HAP-1 (cell line): ENCODE results near the gene SLC16A10.
"Not testable (repeated sequence)": the region's sequence is repeated elsewhere in the genome, so short reads cannot be mapped to it uniquely, and the experiment has no call there.

ENCODE experiments used
- DNase-seq, 2 experiments: peaks; one replicate each; pipeline ENCODE4 v3.0.0-alpha.2; 2016 to 2020; ENCODE audit warnings: low spot score in 2 of 2
- H3K27me3 ChIP-seq: fragments of 250-450 bp; sonication (Bioruptor Pico); 2 replicates; pipeline ENCODE4 v1.5.1; 2020; ENCODE audit warnings: low read depth, mild to moderate bottlenecking, moderate library complexity
- H3K36me3 ChIP-seq: fragments of 250-450 bp; sonication (Bioruptor Pico); replicated peaks from 2 replicates; pipeline ENCODE4 v1.5.1; 2020; ENCODE audit warnings: mild to moderate bottlenecking
- H3K4me1 ChIP-seq: fragments of 250-450 bp; sonication (Bioruptor Pico); 2 replicates; pipeline ENCODE4 v1.5.1; 2020; ENCODE audit warnings: mild to moderate bottlenecking
- H3K4me3 ChIP-seq: fragments of 250-450 bp; sonication (Bioruptor Pico); 2 replicates; pipeline ENCODE4 v1.5.1; 2020; ENCODE audit warnings: mild to moderate bottlenecking, moderate library complexity
- H3K9me3 ChIP-seq: fragments of 250-450 bp; sonication (Bioruptor Pico); 2 replicates; pipeline ENCODE4 v1.5.1; 2020; ENCODE audit warnings: mild to moderate bottlenecking, moderate library complexity
- in situ Hi-C: fragments of 300-500 bp; cut with MboI; formaldehyde crosslinking; loops from 3 replicates; pipeline ENCODE4 v1.14.3; 2020; ENCODE audit warnings: low sequenced_read_pairs, inconsistent platforms, mixed read lengths

SLC16A10 gene

DNA sequence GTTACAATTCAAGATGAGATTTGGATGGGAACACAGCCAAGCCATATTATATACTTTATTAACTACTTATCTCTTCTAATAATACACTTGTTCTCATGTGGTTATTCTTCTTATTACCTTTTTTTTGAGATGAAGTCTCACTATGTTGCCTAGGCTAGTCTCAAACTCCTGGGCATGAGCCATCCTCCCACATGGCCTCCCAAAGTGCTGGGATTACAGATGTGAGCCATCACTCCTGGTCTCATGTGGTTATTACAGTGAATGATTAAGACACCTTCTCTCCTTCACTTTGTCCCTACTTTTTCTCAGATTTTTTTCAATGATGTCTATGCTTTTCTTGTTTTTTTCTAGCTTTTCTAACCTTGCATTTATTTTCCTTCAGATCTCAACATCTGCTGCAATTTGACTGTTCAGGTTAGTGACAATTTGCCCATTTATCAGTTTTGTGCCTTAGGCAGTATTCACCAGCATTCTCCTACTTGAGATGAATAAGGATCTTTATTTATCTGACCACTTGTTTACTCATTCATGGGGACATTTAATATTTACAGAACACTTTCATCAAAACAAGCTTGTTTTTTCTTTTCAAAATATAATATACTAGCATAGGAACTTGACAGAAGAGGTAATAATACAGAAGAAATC lies 105.7 kb downstream of the SLC16A10 start:
- Histone ChIP-seq H3K9me3 (0 out of 2 replicates have a peak, but pooled peaks cover 3% of the 10 kb centered on the region), H3K4me1 (no peaks in the 10 kb centered on the region), H3K36me3 (no peaks in the 10 kb centered on the region), H3K27me3 (no peaks in the 10 kb centered on the region), H3K4me3 (no peak overlapping the region)
- in situ Hi-C loops: no loop called here
- DNase-seq: no peak

DNA sequence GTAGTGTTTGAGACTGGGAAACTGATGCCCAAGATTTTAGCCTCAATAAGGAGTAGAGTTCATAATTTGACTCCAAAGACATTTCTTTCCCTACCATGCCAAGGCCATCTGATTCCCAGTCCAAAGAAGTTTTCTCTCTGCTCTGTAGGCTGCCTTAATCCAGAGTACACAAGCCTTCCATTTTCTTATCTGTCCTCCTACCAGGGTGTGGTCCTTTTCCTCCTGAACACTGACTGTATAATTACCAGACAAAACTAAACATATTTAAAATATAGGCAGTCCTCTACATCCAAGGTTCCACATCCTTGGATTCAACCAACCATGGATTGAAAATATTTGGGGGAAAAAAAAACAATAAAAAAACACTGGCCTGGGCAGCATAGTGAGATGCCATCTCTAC lies 108.4 kb downstream of the SLC16A10 start:
- Histone ChIP-seq H3K4me3 (no peak overlapping the region), H3K4me1 (no peaks in the 10 kb centered on the region), H3K9me3 (no peaks in the 10 kb centered on the region), H3K27me3 (no peaks in the 10 kb centered on the region), H3K36me3 (no peaks in the 10 kb centered on the region)
- DNase-seq: no peak
- in situ Hi-C loops: no loop called here

DNA sequence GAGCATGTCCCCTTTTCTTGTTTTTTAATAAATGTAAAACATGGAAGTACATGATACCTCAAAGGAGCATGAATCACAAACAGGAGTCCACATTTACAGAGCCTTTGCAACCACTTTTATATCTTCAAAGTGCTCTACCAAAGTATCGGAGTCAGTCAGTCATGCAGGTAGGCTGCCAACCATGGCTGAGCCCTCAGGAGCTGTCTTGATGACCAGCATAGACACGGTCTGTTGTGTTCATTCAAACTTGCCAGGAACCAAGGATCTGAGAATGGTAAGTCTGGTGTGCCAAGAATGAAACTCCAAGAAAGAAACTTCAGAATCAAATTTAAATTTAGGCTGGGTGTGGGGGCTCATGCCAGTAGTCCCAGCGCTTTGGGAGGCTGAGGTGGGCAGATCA lies 111.5 kb downstream of the SLC16A10 start:
- in situ Hi-C loops: no loop called here
- Histone ChIP-seq H3K4me3 (no peak overlapping the region), H3K9me3 (no peaks in the 10 kb centered on the region), H3K36me3 (no peaks in the 10 kb centered on the region; the same call in 1 of the 2 replicates), H3K27me3 (no peaks in the 10 kb centered on the region), H3K4me1 (peaks cover 2% of the 10 kb centered on the region)
- no peak for DNase-seq

DNA sequence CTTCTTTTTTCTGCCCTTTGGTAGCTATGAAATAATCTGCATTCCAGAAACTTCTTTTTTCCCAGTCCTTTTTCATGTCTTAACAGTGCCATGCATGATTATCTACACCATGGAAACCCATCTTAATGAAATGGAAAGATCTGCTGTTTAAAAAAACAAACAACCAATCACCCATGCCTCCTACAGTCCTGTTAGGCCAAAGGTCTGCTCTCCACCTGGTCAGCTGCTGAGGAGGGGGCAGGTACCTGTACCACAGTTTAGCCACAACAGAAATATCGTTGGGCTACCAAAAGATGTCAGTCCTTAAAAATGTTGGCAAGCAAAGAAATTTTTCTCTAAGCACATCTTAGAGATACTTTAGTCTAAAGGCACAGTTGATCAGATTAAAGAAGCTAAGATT lies 112.6 kb downstream of the SLC16A10 start:
- Histone ChIP-seq H3K4me3 (no peak overlapping the region), H3K27me3 (no peaks in the 10 kb centered on the region), H3K9me3 (no peaks in the 10 kb centered on the region), H3K36me3 (no peaks in the 10 kb centered on the region; the same call in 1 of the 2 replicates), H3K4me1 (peaks cover 13% of the 10 kb centered on the region)
- in situ Hi-C loops: no loop called here
- DNase-seq: no peak

DNA sequence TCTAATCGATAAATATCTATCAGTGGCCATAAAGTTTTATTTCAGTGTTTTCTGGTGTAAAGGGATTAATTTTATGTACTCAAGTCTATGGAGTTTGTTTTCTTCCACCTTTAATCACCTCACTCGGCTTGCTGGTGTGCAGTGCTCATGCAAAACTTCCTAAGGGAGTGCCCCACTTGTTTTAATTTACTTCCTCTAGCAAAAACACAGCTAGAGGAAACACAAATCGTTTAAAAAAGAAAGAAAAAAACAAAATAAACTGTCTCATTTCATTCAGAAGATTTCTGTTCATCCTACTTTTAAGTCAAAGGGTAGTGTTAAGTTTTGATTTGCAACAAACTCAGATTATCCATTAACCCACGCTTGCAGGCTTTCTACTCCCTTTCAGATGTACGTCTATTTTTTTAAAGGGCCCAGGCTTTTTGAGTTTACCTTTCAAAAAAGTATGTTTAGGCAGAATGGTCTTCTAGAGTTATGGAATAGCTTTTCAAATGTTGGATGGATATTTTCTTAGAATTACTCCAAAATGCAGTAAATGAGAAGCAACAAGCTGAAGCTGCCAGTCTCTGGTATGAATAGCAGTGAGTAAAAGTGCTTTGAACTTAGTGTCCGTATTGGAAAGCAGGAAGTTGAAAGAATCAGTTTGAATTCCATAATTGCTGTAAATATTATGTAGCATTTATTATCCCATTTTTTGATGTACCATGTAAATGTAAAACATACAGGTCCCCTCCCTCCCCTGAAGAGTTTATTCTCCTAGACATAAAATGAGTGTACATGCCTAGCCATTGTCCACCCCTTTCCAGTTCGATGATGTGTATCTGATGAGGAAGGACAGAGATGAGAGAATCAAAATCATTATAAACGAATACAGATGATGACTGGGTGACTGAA lies 113.3 kb downstream of the SLC16A10 start:
- Histone ChIP-seq H3K27me3 (no peaks in the 10 kb centered on the region), H3K4me3 (no peak overlapping the region), H3K4me1 (peaks cover 20% of the 10 kb centered on the region), H3K9me3 (no peaks in the 10 kb centered on the region), H3K36me3 (no peaks in the 10 kb centered on the region; the same call in 1 of the 2 replicates)
- DNase-seq: no peak
- in situ Hi-C loops: no loop called here

DNA sequence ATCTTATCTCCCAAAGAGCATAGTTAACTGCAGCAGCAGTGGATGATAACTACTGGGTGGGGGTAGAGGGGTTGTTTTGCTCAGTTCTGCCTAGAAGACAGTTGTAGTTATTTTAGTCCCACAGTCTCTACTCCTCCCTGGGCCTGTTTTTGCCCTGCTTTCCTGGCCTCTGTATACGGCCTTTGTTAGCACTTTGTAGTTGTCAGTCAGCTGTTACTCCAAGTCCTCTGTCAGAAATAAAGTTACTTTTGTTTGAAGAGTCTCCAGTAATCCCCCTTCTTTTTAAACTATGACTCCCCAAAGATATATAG lies 113.9 kb downstream of the SLC16A10 start:
- no peaks in the 10 kb centered on the region for H3K9me3 ChIP-seq
- DNase-seq: no peak
- H3K27me3 ChIP-seq: no peaks in the 10 kb centered on the region
- H3K36me3 ChIP-seq: no peaks in the 10 kb centered on the region; the same call in 1 of the 2 replicates
- in situ Hi-C loops: no loop called here
- H3K4me1 ChIP-seq: peaks cover 21% of the 10 kb centered on the region
- no peak overlapping the region for H3K4me3 ChIP-seq

DNA sequence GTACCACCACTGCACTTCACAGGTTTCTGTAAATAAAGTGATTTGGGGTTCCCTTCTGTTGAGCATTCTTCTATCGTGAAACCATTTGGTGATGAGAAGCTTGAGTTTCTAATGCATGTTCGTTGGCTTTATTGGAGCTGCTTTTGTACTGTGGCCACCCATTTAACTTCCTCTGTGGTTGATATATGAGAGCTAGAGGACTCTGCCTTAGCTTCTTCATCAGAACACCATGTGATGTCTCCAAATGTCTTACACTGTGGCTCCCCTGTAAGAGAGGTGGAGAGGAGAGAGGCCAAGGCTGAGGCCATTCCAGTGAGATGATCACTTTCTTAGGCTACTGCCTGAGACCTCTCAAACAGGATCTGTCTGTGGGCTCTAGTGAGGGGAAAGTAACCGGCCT lies 114.5 kb downstream of the SLC16A10 start:
- in situ Hi-C loops: no loop called here
- no peaks in the 10 kb centered on the region; the same call in 1 of the 2 replicates for H3K36me3 ChIP-seq
- H3K27me3 ChIP-seq: no peaks in the 10 kb centered on the region
- no peak for DNase-seq
- H3K4me1 ChIP-seq: peaks cover 21% of the 10 kb centered on the region
- no peaks in the 10 kb centered on the region for H3K9me3 ChIP-seq
- no peak overlapping the region for H3K4me3 ChIP-seq

DNA sequence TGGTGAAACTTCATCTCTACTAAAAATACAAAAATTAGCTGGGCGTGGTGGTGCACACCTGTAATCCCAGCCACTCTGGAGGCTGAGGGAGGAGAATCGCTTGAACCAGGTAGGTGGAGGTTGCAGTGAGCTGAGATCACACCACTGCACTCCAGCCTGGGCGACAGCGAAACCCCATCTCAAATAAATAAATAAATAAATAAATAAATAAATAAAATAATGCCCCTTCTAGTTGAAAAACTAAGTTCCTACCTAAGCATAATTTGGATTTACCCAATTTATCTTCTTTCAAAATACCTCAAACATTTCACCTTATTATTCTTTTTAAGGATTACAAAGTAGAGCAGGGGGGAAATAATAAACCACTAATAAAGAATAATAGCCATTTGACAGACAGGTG lies 116.2 kb downstream of the SLC16A10 start:
- DNase-seq, in situ Hi-C loops, H3K9me3 ChIP-seq, H3K36me3 ChIP-seq, H3K27me3 ChIP-seq, H3K4me3 ChIP-seq: not testable (repeated sequence)
- peaks cover 21% of the 10 kb centered on the region for H3K4me1 ChIP-seq

DNA sequence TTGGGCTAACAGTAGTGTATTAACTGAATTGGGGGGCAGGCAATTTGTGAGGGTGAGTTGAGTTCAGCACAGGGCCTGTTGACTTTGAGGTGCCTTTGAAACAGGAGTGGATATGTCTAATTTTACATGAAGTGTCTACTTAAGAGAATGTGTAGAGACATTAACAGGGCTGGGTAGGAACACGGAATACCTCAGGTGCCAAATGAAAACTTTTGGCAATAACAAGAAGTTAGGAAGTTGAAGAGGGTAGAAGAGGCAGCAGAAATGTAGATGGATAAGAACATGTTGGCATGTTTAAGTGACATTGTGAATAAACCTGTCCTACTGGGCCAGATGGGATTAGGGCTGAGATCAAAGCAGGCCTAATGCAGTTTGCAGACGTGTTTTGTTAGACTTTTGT lies 117.0 kb downstream of the SLC16A10 start:
- H3K4me3 ChIP-seq: no peak overlapping the region
- peaks cover 21% of the 10 kb centered on the region for H3K4me1 ChIP-seq
- DNase-seq: peak in 1 of 2 experiments; percentile 23
- H3K27me3 ChIP-seq: no peaks in the 10 kb centered on the region
- no peaks in the 10 kb centered on the region for H3K9me3 ChIP-seq
- no peaks in the 10 kb centered on the region; the same call in 1 of the 2 replicates for H3K36me3 ChIP-seq
- in situ Hi-C loops: no loop called here

DNA sequence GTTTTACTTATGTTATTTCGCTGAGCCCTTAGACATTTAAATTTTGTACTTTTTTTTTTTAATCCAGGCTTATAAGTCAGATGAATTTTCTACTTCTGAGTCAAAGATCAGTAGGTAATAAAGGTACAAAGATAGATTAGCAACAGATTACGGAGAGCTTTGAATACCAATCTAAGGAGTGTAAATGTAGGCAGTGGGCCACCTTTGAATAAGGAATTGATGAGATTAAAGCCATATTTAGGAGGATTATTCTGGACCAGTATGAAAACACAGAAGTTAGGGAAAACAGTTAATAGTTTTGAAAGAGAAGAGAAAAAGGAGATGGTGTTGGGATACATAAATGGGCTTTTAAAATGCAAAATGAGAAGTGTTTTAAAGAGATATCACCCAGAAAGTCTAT lies 117.6 kb downstream of the SLC16A10 start:
- in situ Hi-C loops: no loop called here
- Histone ChIP-seq H3K27me3 (no peaks in the 10 kb centered on the region), H3K36me3 (no peaks in the 10 kb centered on the region; the same call in 1 of the 2 replicates), H3K9me3 (no peaks in the 10 kb centered on the region), H3K4me3 (no peak overlapping the region), H3K4me1 (peaks cover 21% of the 10 kb centered on the region)
- peak in 1 of 2 experiments; percentile 77 for DNase-seq

DNA sequence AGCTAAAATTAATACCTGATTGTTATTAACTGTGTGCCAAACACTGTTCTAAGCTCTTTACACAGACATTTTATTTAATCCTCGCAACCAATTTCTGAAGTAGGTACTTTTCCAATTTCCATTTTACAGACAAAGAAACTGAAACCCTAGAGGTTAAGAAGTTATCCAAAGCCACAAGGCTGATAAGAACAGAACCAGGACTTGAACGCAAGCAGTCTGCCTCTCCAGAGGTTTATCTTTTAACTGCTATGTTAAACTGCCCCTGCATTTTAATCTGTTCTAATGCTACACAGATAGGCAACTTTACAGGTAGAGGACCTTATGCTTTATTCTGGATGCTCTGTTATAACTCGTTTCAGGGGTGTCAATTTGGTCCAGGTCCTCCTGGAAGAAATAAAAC lies 118.2 kb downstream of the SLC16A10 start:
- in situ Hi-C loops: no loop called here
- Histone ChIP-seq H3K4me1 (peaks cover 24% of the 10 kb centered on the region), H3K9me3 (no peaks in the 10 kb centered on the region), H3K4me3 (no peak overlapping the region), H3K27me3 (no peaks in the 10 kb centered on the region), H3K36me3 (no peaks in the 10 kb centered on the region; the same call in 1 of the 2 replicates)
- DNase-seq: no peak

DNA sequence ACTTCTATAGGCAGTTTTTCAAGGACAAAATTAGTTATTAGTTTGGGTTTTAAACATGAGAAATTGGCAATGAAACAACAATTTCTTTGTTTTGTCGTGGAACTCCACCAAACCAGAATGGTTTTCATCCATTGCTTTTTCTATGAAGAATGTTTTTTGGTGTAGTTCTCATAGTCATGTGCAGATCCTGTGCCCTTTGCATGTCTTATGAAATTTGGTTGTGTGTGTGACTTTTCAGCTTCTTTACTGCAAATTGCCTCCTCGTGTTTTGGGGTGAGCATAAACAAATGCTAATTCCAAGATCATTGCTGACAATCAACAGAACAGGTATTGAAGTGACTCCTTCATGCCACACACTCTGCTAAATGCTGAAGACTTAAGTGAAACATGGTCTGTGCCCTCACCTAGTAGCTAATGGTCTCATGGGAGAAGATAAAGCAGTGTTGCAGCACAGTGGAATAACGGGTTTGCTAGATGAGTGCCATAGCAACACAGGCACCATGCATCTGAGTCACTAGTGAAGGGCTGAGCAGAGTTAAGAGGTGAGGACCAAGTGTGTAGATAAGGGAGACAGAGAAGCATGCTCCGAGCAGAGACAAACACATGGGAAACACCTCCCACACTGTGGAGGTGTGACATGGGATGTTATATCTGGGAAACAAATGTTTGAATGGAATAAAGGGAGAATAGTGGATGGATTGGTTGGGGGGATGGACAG lies 120.0 kb downstream of the SLC16A10 start:
- no peaks in the 10 kb centered on the region for H3K27me3 ChIP-seq
- H3K9me3 ChIP-seq: no peaks in the 10 kb centered on the region
- peaks cover 24% of the 10 kb centered on the region for H3K4me1 ChIP-seq
- no peaks in the 10 kb centered on the region for H3K36me3 ChIP-seq
- no peak overlapping the region for H3K4me3 ChIP-seq
- in situ Hi-C loops: no loop called here
- no peak for DNase-seq

DNA sequence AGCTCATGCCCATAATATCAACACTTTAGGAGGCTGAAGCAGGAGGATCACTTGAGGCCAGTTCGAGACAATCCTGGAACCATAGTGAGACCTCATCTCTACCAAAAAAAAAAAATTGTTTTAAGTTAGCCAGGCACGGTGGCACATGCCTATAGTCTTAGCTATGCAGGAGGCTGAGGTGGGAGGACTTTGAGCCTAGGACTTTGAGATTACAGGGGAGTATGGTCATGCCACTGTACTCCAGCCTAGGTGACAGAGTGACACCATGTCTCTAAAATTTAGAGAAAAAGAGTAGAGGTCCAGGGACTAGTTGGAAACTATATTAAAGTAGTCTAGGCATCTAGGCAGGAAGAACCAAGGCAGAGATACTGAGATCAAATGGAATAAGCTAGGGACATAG lies 121.6 kb downstream of the SLC16A10 start:
- Histone ChIP-seq H3K9me3 (no peaks in the 10 kb centered on the region), H3K4me3 (no peak overlapping the region), H3K4me1 (peaks cover 21% of the 10 kb centered on the region), H3K27me3 (no peaks in the 10 kb centered on the region), H3K36me3 (no peaks in the 10 kb centered on the region)
- no peak for DNase-seq
- in situ Hi-C loops: no loop called here
